Thyroid gland (tissue), 4 donors: Measurements from ENCODE around the gene NCBP3.

Source experiments
- CTCF ChIP-seq, 6 experiments: fragments of 200-600 bp in 3 of 6; fragments of 450-650 bp in 3 of 6; sonication (generic) in 3 of 6; IDR thresholded peaks; one replicate each; pipeline ENCODE4 v1.5.1; 2016 to 2019; ENCODE audit warnings: antibody characterized with exemption in 6 of 6, mild to moderate bottlenecking in 2 of 6, inconsistent platforms in 1 of 6, moderate library complexity in 1 of 6
- POLR2A ChIP-seq, 2 donors: fragments of 450-650 bp; IDR thresholded peaks; one replicate each; pipeline ENCODE4 v1.6.1; 2017; ENCODE audit warnings: antibody characterized with exemption in 2 of 2, mild to moderate bottlenecking in 2 of 2, moderate library complexity in 1 of 2

DNA sequence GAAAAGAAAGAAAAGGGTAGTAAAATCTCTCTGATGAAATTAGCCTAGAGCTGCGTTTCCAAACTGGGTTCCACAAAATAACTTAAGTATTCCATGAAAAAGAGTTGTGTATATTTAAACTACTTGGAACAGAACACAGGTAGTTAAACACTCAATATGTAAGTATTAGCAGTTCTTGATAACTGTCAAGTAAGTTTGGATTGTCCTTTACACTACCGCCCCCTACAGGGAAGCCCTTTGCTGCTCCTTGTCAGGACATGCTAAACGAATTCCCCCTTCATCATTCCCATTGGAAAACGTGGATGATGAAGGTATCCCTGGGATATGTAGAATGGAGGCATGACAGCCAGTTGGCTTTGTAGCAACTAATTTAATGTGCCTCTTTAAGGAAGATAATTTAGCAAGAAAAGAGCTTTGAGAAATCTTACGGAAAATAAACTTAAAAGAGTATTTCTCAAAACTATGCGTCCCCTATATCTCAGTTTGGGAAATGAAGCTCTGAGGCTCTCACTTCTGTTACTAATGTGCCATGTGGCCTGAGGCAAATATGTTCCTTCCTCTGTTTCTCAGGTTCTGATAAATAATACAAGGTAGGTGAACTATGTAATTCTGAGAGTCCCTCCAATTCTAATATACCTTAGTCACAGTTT, 18.8 kb downstream of the NCBP3 start:
- peak in 4 of 6 experiments; percentile 10 to 40 (median 19) for TF ChIP-seq CTCF (IDR thresholded peaks at IDR 0.05)
- no peak for TF ChIP-seq POLR2A (IDR thresholded peaks at IDR 0.05)
